Measurements from ENCODE around the gene KCTD20.

The KCTD20 gene

GRCh38 chr6:36523451-36523850 lies 80.7 kb downstream of the KCTD20 start:
- no peak for DNase-seq
- intact Hi-C loops (cut with DNase I) = no loop called here

DNA sequence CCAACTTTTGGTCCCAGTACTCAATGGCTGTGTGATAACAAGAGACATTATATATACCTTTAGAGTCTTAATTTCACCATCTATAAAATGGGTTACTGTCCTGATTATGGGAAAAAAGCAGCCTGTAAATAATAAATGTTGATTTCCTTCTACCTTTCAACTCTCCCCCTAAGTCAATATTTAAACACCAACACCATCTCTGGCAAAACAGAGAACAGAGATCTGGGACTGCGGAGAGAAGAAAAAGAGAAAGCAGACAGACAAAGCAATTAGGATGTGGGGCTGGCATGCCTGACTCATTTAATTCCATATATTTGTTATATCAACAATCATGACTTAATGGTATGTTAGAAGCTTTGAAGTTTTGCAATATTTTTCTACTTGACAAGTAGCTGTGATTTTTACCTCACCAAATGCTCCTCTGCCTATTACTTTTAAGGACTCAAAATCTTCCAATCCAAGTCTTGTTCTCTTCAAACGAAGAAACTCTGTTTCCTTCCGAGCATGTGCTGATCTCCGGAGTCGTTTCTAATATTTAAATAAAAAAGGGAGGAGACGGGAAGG lies 81.2 kb downstream of the KCTD20 start:
- no peak for DNase-seq
- intact Hi-C loops (cut with DNase I) = no loop called here

GRCh38 chr6:36524871-36525270 lies 82.1 kb downstream of the KCTD20 start:
- intact Hi-C loops (cut with DNase I) = no loop called here
- DNase-seq = no peak

GRCh38 chr6:36525346-36525745 lies 82.5 kb downstream of the KCTD20 start:
- no peak for DNase-seq
- intact Hi-C loops (cut with DNase I) = no loop called here

DNA sequence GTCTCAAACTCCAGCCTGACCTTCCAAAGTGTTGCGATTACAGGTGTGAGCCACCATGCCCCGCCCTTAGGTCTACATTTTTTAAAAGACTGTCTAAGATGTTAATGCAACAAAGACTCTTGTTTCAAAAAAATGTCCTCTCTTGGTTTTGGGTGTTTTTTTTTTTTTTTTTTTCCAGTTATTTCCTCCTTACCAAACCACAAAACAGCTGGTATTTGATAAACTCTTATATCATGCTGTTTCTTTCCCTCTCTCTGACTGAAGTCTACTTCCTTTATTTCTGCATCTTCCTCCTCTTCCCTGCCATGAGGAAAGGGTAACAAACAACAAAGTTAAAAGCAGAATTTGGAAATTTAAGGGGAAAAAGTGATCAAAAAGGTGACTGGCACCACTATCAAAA lies 83.3 kb downstream of the KCTD20 start:
- DNase-seq = no peak
- intact Hi-C loops (cut with DNase I) = no loop called here

GRCh38 chr6:36533321-36533720 lies 90.5 kb downstream of the KCTD20 start:
- intact Hi-C loops (cut with DNase I) = no loop called here
- no peak for DNase-seq

GRCh38 chr6:36536873-36537547 lies 94.2 kb downstream of the KCTD20 start:
- intact Hi-C loops (cut with DNase I) = no loop called here
- no peak for DNase-seq

DNA sequence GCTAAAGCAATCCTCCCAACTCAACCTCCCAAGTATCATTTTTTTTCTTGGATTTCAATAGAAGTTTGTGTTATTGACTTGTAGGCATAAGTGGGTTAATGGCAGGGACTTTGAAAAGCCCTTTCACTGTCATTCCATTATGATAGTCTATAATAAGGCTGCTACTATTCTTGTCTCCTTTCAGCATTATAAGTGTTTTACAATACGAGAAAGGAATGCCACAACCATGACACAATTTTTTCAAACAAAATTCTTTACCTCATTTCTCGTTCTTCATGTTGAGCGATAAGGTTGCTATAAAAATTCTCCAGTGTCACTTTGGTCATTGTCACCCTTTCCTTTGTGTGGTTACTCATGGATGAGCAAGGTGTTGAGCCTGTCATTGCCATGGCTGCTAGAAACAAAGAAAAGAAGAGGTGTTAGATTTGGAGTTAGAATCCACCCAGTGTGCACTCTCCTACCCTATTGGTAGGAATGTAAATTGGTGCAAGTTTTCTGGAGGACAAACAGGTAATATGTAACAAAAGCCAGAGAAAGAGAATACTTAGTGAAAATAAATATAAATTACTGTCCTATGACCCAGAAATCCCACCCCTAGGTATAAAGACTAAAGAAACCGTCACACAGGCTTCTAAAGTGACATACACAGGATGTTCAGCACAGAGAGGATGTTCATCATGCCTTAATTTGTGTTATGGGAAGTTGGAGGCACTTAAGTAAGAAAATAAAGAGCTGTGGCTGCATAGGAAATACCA lies 97.2 kb downstream of the KCTD20 start:
- no peak for DNase-seq
- intact Hi-C loops (cut with DNase I) = no loop called here
